Stromal cell of bone marrow (primary cell): Measurements from ENCODE around the gene GIMAP5.

Experiments
- DNase-seq: peaks from one replicate; pipeline ENCODE4 v3.0.0-alpha.2; 2012; ENCODE audit warnings: low read depth

The GIMAP5 gene

DNA sequence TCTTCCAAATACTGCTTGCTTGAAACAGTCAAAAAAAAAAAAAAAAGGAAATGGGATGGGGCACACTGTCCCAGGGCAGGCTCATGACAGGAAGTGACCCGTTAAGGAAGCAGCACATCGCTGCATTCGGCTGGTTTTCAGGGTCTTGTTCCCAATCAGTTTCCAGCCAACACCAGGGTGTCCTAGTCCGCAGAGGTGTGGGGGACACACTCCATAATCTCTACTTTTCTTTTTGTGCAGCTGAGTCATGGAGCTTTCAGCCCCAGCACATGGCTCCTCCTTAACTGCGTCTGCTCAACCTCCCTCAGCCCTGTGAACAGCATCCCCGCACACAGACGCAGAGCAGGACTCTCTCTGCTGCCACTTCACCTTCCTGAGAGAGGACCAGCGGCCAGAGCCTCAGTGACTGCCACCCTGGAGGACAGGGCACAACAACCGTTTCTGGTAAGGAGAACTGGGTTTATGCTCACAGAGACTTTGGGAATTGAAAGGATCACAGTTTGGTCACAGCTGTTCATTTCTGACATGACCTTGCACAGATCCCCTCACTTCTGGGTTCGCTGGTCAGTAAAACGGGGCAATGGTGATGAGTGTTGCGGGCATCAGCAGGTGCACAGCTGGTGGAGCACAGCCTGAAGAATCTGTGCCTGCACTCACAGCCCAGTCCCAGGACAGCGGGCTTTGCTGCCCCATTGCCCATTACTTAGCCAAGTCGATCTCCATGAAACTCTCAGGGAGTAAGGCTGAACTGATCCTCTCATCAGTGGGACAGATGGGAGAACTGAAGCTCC, at the start of gene GIMAP5:
Gene GIMAP5 (plus strand): TSS at position 154 of the 791 bp plus-strand sequence. CDS start 3,467 bp downstream, outside the sequence.
- DNase-seq = no peak

DNA sequence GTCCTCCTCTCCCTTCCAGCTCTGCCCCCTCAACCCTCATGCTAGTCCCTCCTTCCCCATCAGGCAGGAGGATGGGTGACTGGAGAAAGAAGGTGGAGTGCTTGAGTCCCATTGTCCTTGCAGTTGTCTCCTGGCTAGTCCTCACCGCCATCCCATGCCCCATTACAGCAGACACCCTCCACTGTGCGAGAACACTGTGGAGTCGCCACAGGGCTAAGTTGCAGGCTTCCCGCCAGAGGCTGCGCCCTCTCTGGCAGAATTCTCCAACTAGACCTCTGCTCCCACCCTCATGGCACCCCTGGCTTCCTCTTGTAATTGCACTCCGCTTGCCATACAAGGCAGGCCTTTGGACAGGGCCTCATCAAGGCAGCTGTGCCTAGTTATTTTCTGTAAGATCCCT, 48.6 kb upstream of the GIMAP5 start:
- no peak for DNase-seq

DNA sequence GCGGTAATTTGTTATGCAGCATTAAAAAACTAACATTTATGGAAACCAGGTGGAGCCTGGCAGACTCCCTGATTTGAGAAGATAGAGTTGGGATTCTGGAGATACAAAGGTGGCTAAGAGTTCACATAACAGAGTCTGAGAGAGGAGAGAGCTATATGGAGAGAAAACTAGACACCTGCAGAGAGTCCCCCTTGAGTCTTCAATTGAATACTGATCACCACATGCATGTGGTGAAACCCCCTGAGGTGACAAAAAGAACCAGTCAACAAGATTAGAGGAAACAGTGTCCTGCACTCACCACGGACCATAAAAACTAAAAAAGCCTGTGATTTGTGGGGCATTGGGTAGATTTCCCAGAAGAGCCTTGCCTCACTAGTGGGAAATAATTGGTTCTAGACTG, 41.6 kb upstream of the GIMAP5 start:
- DNase-seq = no peak

DNA sequence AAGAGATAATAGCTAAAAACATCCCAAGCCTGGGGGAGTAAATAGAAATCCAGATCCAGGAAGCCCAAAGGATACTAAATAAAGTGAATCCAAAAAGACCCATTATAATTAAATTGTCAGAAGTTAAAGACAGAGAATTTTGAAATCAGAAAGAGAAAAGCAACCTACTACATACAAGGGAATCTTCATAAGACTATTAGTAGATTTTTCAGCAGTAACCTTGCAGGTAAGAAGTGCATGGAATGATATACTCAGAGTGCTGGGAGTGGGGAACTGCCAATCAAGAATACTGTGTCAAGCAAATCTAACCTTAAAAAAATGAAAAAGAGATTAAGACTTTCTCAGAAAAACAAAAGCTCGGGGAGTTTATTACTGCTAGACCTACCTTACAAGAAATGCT, 34.0 kb upstream of the GIMAP5 start:
- no peak for DNase-seq

DNA sequence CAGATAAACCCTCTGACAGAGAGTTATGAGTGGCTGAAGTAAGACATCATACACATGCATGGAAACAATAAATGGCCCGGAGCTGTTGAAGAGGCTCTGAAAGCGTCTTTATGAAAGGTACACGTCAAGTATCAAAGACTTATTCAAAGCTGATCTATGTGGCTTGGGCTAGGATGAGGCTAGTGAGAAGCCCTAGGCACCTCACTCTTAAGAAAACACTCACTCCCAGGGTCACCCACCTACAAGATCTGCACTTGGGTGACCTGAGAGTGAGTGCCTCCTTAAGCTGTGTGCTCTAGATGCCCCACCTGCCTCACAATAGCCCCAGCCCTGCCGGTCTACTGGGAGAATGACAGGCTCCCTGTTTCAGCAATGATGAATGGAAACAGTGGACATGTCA, 21.9 kb upstream of the GIMAP5 start:
- no peak for DNase-seq

DNA sequence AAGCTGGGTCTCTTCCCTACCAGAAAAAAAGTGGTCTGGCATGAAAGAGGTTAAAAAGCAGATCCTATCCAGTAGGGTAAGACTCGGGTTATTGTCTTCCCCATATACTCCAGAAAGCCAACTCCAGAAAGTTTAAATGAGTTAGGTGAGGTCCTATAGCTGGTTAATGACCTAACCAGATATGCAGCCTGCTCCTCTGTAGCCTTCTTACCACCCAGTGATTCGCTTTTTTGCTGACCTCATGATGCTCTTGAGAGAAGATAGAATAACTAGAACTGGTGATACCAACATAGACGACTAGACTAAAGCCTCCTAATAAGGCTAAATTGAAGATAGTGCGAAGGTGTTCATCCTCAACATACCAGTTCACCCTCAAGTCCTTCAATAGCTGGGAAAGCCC, 21.5 kb upstream of the GIMAP5 start:
- no peak for DNase-seq

DNA sequence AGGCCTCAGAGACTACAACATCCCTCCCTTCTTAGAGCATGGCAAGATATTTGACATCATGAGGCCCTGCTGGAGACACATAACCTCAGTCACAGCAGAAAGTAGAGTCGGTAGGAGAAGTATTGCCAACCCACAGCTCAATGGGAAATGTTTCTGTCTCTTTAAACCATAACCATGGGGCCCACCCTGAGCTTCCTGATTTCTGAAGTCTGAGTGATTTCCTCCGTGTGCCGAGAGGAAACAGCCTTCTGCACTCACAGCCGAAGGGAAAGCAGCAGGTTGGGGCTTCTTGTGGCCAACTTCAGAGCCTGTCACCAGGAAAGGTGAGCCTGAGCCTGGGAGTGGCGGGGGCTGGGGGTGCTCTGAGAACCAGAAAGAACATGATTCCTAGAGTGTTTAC, 20.9 kb upstream of the GIMAP5 start, which contains the start of gene GIMAP1:
Gene GIMAP1 (plus strand): TSS at position 246 of the 400 bp plus-strand sequence. CDS start 2,435 bp downstream, outside the sequence.
- no peak for DNase-seq

DNA sequence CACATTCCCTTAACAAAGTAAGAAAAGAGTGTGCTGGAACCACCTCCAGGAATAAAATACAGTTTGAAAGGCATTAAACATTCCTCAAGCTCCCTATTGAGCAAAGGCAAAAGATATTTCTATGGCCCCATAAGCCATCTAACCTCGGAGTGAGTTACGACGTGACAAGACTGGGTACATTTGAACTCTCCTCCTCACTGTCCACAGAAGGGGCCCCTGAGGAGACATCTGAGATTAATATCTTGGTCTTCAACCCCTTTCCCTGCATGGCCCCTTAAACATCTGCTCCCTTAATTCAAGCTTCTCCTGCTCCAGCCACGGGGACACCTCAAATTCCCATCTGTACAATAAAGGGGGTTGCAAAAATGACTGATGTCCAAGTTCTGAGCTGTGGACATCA, 20.3 kb upstream of the GIMAP5 start:
- DNase-seq = no peak

DNA sequence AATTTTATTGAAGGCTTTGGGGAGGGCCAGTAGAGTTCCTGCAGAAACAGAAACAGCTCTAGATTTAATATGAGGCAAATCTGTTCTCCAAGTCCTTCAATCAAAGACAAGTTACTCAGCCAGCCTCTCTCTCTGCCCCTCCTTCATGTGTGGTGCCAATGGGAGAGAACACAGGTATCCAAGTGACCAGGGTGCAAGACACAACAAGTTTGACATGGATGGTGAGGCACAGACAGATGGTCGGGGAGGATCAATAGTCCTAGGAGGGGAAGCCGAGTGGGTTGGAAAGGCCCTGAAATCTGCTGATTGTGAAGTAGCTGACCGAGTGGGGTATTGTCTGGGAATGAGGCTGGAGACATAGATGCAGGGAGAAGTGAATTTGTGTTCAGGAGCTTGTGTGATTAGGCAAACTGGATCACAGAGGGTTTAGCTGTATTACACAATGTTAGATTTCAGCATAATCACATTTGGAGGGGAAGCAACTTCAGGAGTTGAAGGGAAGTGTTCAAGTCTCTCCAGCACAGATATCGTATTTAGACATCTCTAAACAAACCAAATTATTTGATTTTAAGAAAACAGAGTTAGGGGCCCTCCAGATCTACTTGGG, 19.3 kb upstream of the GIMAP5 start:
- DNase-seq = no peak

DNA sequence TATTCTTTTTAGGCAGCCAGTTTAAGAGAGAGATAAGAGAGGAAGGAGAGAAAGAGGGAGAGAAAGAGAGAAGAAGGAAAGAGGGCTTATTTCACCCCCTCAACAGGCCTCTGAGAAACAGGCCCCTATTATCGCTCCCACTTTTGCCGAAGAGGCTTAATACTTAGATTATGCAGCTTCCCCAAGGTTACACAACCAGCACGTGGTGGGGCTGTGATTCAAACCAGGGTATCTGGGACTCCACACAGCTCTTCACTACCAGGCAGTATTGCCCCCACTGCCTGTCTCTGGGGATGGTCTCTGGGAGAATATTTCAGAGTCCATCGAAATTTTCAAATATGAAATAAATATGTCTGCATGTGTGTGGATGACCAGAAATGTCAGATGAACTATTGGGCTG, 17.8 kb upstream of the GIMAP5 start:
- DNase-seq = no peak

DNA sequence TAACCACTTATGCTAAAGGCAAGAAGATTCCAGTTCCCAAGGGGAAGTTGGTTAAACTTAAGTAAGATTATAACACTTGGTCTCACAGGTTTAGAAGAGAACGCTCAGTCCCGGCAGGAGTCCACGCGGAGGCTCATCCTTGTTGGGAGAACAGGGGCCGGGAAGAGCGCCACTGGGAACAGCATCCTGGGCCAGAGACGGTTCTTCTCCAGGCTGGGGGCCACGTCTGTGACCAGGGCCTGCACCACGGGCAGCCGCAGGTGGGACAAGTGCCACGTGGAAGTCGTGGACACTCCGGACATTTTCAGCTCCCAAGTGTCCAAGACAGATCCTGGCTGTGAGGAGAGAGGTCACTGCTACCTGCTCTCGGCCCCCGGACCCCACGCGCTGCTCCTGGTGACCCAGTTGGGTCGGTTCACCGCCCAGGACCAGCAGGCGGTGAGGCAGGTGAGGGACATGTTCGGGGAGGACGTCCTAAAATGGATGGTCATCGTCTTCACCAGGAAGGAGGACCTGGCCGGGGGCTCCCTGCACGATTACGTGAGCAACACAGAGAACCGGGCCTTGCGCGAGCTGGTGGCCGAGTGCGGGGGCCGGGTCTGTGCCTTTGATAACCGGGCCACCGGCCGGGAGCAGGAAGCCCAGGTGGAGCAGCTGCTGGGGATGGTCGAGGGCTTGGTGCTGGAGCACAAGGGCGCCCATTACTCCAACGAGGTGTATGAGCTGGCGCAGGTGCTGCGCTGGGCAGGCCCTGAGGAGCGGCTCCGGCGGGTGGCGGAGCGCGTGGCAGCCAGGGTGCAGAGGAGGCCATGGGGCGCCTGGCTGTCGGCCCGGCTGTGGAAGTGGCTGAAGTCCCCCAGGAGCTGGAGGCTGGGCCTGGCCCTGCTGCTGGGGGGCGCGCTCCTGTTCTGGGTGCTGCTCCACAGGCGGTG, 17.0 kb upstream of the GIMAP5 start:
- no peak for DNase-seq

DNA sequence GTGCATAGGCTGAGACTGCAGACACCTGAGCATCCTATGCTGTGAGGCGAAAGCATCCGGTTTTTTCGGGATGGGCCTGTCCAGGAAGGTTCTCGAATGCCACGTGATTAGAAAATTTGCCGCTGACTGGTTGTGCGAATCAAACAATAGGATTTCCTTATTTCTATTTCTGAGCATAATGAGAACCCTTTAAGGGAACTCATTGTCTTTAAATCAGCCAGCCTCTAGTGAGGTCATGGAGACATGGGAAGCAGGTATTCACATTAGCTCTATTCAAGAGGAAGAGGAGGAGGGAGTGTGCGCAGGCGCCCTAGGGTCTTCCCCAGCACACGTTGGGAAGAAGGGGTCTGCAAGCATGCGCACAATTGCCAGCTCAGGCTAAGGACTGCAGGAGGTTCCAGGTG, 15.2 kb upstream of the GIMAP5 start:
- DNase-seq = no peak

DNA sequence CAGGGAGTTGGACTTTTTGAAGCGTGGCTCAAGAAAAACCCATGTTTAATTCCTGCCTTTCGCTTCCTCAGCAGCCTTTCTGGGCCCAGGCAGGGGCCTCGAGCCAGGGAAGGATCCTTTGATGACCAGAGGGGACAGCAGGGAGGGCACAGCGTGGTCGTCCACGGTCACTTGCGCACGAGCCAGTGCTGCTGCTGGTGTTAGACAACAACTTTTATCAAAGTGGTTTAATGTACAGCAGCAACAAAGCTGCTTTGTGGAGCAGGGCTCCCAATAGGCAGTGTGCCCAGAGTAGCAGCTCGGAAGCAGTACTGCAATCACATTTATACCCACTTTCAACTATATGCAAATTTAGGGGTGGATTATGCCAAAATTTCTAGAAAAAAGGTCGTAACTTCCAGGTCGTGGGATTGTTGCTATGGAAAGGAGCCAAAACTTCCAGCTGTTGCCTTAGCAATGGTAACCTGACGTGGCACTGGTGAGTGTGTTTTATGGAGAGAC, 14.7 kb upstream of the GIMAP5 start:
- no peak for DNase-seq

DNA sequence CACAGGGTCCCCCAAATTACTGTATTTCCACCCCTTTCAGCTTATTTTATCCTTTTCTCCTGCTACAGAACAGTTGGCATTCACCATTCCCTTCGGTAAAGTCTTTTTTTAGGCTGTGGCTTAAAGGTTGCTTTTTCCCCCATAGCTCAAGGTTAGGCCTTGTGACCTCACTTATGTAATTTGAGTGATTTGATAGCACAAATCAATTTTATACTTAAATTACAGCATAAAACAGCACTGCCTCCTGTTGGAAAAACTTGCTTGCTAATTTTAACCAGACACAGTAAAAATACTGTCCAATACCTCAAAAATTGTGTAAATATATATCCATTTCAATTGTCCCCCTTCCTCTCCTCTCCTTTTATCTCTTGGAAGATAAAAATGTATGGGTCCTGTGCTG, 13.8 kb upstream of the GIMAP5 start:
- no peak for DNase-seq

DNA sequence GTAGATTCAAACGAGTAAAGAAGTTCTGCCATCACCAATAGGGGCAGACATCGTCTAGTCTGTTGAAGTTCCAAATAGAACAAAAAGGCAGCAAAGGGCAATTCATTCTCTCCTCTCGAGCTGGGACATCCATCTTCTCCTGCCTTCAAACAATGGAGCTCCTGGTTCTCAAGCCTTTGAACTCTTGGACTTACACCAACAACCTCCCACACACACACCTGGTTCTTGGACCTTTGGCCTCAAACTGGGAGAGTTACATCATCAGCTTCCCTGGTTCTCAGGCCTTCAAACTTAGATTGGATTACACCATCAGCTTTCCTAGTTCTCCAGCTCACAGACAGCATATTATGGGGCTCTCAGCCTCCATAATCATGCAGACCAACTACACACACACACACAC, 9.8 kb upstream of the GIMAP5 start:
- DNase-seq = no peak

DNA sequence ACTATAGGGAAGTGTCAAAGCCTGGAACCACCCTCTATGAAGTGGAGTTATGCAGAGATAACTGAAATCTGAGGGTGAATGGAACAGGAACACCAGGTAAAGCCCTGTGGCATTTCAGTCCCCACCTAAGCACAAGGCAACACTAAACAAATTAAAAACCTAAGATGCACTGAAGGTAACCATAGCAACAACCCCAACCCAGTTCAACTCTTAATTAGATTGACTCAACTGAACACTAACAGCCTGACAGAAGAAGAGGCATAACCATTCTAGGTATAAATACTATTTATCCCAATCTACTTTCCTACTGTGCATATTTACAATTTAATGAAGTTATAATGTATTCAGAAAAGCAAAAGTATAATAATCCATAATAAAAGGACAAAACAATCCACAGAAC, 9.2 kb upstream of the GIMAP5 start:
- no peak for DNase-seq

DNA sequence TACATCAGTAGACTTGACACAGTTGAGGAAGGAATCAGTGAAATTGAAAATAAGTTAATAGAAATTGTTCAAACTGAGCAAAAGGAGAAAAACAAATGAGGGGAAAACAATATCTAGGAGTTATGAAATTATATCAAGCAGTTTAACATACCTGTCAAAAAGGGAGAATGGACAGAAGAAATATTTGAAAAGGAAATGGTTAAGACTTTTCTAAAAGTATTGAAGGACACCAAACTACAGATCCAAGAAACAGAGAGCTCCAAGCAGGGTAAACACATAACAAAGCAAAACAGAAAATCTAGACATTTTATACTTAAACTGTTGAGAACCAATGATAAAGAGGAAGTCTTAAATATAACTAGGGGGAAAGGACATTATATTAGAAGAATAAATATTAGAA, 8.6 kb upstream of the GIMAP5 start:
- DNase-seq = no peak

DNA sequence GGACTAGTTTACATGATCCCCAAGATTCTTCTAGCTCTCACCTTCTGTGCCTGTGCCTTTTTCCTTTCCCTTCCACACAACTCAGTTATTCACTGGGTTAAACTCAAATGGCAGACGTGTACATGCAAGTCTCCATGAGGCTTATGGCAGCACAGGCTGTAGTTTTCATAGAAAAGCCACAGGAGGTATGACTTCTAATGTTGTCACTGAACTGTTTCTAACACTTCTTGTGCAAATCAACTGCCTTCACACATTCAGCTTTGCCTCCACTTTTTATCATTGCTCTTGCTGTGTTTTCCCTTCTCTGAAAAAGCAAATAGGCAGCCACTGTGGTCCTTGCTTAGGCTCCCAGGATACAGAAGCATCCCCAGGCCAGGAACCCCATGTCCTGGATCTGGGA, 5.3 kb upstream of the GIMAP5 start:
- DNase-seq = no peak

DNA sequence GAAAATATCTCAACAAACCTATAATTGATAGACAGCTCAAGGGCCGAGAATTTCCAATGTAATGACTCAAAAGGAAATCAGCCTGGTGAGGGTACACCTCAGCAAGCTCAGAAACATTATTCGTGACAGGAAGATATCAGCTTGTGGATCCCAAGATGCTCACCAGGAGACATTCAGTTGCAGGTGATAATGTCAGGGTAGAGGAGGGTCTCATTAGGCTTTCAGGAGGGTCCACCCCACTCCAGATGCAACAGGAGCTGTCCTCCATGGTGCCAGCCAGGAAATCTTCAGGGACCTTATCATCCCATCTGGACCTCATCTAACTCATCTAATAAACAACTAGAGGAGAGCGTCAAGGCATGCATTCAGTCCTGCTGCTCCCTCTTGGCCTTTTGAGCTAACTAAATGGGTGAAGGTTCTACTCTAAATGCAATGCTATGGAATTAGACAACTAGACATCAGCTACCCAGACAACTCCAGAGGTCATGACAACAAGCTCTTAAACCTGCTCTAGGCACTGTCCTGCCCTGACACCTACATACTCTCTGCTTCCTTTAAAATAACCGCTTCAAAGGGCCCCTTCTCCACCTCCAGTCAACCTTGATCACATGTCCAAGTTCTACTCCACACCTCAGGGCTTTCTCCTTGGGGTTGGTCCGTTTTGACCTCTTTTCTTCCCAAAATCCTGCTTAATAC, 4.3 kb upstream of the GIMAP5 start:
- no peak for DNase-seq

DNA sequence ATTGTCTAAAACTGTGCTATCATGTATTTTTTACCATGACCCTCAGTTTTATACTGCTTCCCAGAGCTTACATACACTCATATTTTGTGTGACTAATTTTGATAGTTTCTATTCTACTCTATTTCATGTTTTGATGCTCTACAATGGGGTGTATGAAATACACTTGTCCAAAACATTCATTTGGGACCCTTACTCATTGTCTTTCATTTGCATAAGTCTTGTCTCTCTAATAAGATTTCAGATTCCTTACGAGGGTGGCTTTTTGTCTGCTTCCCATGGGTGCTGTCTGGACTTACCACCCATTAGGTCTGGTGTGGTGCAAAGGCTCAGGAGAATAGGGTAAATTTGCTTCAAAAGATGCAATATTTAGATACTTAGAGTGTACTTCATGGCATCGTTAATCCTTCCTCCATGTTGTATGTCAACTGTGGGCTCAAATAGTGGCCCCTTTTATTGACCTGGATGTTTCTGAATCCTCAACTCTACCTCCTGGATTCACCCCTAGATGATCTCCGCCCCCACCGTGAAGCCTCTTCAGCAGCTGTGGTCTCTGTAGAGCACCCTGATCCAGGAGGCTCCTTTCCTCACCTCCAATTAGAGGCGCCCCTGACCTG, 3.6 kb upstream of the GIMAP5 start:
- DNase-seq = no peak

DNA sequence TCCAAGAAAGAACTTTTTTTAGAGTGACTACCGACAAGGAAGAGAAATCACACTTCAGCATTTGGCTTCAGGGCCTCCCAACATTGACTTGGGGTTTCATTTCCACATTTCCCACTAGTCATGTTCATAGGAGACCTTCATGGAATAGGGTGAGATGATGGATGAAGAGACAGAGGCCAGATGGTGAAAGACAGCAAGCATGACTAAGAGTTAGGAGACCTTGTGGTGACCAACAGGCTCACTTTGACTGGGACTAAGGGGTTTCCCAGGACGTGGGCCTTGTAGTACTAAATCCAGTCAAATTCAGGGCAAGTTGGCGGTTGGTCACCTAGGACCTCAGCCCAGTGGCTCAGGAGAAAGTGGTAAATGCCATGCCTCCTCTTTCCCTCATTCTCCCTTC, 3.0 kb upstream of the GIMAP5 start:
- DNase-seq = no peak
